WI38 (cell line): ENCODE results near the gene WSCD1.

Experiments
- H3K4me3 ChIP-seq: 2 replicates; pipeline ENCODE4 v1.5.1; 2011; ENCODE audit warnings: low read depth, mild to moderate bottlenecking, control low read depth, low read length
- TF ChIP-seq, protein P1 (sequence below): IDR thresholded peaks from 2 replicates; pipeline ENCODE4 v1.5.1; 2012; ENCODE audit warnings: low read depth, mild to moderate bottlenecking, control low read depth, low read length

WSCD1 gene

DNA sequence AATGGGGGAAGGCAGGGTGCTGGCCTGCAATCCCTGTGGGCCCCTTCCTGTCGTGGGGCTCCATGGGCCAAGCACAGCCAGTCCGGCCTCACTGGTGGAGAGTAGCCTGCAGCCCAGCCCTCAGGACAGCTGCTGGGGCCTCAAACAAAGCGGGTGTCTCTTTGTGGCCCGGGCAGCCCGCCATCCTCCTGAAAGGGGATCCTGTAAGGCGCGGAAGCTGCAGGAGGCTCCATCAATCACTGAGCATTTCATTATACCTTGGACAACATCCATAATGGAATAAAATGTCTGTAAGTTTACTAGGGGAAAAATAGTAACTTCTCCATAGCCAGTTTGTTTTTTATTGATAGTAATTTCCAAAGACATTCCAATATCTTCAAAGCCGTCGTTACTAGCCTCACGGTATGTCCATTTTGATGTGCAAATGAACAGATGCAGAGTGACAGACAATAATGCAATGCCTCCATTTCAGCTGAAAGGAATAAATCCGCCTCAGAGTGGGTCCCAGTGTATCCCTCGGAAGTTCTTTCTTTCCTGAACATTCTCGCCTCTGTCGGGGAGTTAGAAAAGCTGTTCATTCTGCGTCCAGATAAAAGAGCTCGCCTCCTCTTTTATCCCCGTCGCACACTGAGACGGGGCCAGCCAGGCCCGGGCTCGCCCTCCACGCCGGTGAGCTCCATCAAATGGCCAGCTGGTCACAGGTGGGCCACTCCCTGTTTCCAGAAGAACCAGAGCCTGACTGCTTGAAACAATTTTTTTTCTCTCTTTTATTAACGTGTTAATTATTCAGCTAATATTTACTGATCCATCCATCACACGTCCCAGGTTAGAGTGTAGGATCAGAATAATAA lies 14.4 kb downstream of the WSCD1 start:
- no peak overlapping the region for H3K4me3 ChIP-seq
- TF ChIP-seq, protein P1, sequence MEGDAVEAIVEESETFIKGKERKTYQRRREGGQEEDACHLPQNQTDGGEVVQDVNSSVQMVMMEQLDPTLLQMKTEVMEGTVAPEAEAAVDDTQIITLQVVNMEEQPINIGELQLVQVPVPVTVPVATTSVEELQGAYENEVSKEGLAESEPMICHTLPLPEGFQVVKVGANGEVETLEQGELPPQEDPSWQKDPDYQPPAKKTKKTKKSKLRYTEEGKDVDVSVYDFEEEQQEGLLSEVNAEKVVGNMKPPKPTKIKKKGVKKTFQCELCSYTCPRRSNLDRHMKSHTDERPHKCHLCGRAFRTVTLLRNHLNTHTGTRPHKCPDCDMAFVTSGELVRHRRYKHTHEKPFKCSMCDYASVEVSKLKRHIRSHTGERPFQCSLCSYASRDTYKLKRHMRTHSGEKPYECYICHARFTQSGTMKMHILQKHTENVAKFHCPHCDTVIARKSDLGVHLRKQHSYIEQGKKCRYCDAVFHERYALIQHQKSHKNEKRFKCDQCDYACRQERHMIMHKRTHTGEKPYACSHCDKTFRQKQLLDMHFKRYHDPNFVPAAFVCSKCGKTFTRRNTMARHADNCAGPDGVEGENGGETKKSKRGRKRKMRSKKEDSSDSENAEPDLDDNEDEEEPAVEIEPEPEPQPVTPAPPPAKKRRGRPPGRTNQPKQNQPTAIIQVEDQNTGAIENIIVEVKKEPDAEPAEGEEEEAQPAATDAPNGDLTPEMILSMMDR = no peak

DNA sequence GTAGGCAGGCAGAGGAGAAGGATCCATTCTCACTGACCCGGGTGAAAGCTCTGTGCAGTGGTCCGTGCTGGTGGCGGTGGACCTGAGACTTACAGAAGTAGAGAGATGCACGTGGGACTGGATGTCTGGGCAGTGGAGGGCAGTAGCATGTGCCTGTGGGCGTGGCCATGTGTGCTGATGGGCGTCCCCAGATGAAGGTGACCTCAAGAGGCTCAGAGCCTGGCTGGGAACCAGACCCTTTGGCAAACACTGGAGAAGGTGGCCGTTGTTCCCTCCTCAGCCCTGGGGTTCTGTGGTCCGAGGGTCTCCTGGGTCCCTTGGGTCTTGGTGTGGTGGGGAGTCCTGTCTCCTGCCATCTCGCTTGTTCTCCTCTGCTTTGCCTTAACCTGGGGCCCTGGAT lies 15.6 kb downstream of the WSCD1 start:
- H3K4me3 ChIP-seq = no peak overlapping the region
- TF ChIP-seq, protein P1 = no peak

DNA sequence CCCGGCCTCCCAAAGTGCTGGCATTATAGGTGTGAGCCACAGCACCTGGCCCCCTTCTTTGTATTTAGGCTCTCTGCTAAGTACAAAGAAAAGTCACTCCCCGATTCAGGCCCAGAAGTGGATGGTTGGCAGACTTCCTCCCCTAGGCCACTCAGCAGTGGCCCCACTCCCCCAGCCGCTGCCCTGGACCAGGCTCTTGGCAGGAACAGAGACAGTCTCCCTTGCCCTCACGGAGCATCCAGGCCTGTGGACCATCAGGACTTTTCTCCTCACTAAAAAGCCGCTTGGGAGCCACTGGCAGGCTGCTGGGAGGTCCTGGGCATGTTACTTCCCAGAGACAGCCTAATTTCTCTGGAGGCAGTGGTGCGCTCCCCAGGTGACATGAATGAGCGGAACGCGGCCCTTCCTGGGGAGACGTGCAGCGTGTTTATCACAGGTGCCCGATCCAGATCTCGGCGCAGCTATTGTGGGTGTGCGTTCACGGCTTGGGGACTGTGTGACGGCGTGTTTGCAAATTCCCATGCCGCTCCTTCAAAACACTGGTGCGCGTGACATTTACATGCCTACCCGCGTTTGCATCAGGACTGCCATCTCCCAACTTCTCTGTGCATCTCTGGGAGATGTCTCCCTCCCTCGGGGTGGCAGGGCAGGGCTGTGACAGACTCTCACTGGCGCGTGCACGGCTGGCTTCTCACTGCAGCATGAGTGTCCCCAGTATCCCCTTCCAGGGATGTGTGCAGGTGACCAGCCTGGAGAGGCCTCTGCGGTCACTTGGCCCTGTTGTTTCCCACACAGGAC lies 16.6 kb downstream of the WSCD1 start:
- TF ChIP-seq, protein P1 = no peak
- no peak overlapping the region for H3K4me3 ChIP-seq

DNA sequence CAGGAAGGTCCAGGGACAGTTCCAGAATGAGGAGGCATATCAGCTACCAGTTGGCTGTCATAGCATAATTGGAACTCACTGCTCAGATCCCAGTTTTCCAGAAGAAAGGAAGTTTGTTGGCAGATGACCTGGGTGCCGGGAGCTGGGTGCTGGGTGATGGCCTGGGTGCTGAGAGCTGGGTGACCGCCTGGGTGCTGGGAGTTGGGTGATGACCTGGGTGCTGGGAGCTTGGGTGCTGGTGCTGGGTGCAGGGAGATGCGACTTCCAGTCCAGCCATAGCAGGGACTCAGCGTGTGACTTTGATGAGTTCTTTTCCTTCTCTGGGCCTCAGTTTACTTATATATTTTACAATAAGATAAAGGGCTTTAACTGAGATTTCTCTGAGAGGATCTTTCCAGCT lies 18.0 kb downstream of the WSCD1 start:
- no peak overlapping the region for H3K4me3 ChIP-seq
- TF ChIP-seq, protein P1 = no peak

DNA sequence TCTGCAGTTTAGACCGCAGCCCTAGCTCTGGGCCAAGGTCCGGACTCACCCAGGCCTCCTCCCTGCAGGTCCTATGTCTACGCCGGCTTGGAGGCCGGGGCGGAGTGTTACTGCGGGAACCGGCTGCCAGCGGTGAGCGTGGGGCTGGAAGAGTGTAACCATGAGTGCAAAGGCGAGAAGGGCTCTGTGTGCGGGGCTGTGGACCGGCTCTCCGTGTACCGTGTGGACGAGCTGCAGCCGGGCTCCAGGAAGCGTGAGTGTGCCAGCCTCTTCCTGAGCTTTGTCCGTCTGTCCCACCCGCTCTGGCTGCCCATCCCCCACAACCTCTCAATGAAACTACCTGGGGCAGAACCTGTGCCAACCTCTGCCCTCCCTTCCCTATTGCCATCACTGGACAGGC lies 20.1 kb downstream of the WSCD1 start:
- no peak overlapping the region for H3K4me3 ChIP-seq
- TF ChIP-seq, protein P1 = no peak

DNA sequence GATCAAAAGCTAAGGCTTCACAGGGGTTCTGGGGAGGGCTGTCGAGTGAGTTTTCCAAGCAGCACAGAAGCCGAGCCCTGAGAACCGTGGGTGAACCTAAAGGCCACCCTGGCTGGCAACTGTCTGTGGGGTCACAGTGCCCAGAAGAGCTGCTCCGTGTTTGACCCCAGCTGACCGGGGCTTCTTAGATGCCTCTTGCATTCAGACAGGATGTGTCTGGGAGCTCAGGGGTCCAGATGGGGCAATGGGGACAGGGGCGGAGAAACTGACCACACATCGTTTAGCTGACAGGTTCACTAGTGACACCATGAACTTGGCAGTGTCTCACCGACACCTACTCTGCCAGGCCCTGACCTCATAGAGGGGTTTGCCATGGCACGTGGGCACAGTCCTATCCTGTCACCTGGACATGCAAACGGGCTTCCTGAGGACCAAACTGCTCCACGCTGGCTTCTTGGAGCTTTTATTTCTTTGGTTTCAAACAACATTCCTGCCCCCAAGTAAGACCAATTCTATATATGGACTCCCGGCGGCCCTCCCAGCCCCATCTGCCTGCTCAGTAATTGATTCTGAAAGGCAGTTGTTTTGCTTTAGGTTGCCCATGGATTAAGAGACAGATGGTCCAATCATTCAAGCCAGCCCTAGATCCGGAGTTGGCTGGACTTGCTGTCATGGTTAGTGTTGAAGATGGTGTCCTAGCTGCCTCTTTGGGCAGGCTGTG lies 22.2 kb downstream of the WSCD1 start:
- TF ChIP-seq, protein P1 = no peak
- H3K4me3 ChIP-seq = no peak overlapping the region
